K562 (cell line): ENCODE data around the gene ZBTB9. TPM values are rescaled to one million over a fixed set of nuclear protein-coding genes. Genes with fewer than 3 reads are reported as not detected.

Source experiments
- ASH1L ChIP-seq: fragments of 450-650 bp; IDR thresholded peaks from 2 replicates; pipeline ENCODE4 v1.6.1; 2018; ENCODE audit warnings: borderline replicate concordance, mild to moderate bottlenecking, low read depth; ENCODE audit not compliant: partially characterized antibody
- BHLHE40 ChIP-seq: IDR thresholded peaks from 2 replicates; pipeline ENCODE4 v1.6.1; 2011; ENCODE audit warnings: low read length, improper control_type of control experiment
- CEBPG ChIP-seq, 3 experiments: fragments of 200-800 bp in 1 of 3; sonication (Bioruptor generic) in 1 of 3; sonication (generic) in 1 of 3; formaldehyde crosslinking in 1 of 3; IDR thresholded peaks in 2 of 3; conservative IDR thresholded peaks in 1 of 3; 2 replicates each; pipeline versions ENCODE4 v1.6.1 to v1.8.0; 2016 to 2022; ENCODE audit warnings: missing compliant biosample characterization in 2 of 3, missing genetic modification characterization in 2 of 3, mild to moderate bottlenecking in 1 of 3, missing genetic modification reagents in 1 of 3
- CHCHD3 ChIP-seq: fragments of 250-450 bp; sonication (Bioruptor Pico); IDR thresholded peaks from 2 replicates; pipeline ENCODE4 v2.1.2; 2022; ENCODE audit warnings: mild to moderate bottlenecking
- CREM ChIP-seq: IDR thresholded peaks from 2 replicates; pipeline ENCODE4 v1.6.1; 2014; ENCODE audit warnings: antibody characterized with exemption, low read depth
- FOXK1 ChIP-seq: sonication (generic); formaldehyde crosslinking; IDR thresholded peaks from 2 replicates; pipeline ENCODE4 v1.8.0; 2022; ENCODE audit warnings: missing genetic modification reagents, mild to moderate bottlenecking, borderline replicate concordance
- HDAC1 ChIP-seq, 2 experiments: fragments of 450-650 bp; IDR thresholded peaks; 2 replicates each; pipeline ENCODE4 v1.6.1; 2016 to 2017; ENCODE audit warnings: inconsistent platforms in 1 of 2, mild to moderate bottlenecking in 1 of 2, moderate library complexity in 1 of 2
- MCM7 ChIP-seq, 2 experiments: fragments of 450-650 bp; IDR thresholded peaks; 2 replicates each; pipeline ENCODE4 v1.6.1; 2016 to 2018
- POLR2A ChIP-seq: fragments of 450-650 bp; conservative IDR thresholded peaks from 2 replicates; pipeline ENCODE4 v1.6.1; 2016
- POLR2AphosphoS5 ChIP-seq: IDR thresholded peaks from 2 replicates; pipeline ENCODE4 v1.6.1; 2011; ENCODE audit warnings: mild to moderate bottlenecking, low read depth, low read length, moderate library complexity; ENCODE audit not compliant: control insufficient read depth, insufficient read depth
- PPARD ChIP-seq: fragments of 250-450 bp; sonication (Bioruptor Pico); IDR thresholded peaks from 2 replicates; pipeline ENCODE4 v1.8.0; 2022; ENCODE audit warnings: inconsistent platforms, mild to moderate bottlenecking, moderate library complexity
- RBM15 ChIP-seq: fragments of 200-400 bp; formaldehyde crosslinking; IDR thresholded peaks from 2 replicates; pipeline ENCODE4 v1.6.1; 2018; ENCODE audit warnings: mild to moderate bottlenecking, low read length, moderate library complexity; ENCODE audit not compliant: insufficient read depth
- SMARCC2 ChIP-seq: fragments of 450-650 bp; IDR thresholded peaks from 2 replicates; pipeline ENCODE4 v1.6.1; 2017; ENCODE audit warnings: antibody characterized with exemption, moderate library complexity, mild to moderate bottlenecking, low read depth
- SNIP1 ChIP-seq: fragments of 450-650 bp; IDR thresholded peaks from 2 replicates; pipeline ENCODE4 v1.7.1; 2017; ENCODE audit warnings: low read depth, mild to moderate bottlenecking
- SP2 ChIP-seq: IDR thresholded peaks from 2 replicates; pipeline ENCODE4 v1.6.1; 2011; ENCODE audit warnings: mild to moderate bottlenecking, low read depth, low read length, moderate library complexity; ENCODE audit not compliant: poor library complexity, severe bottlenecking; ENCODE audit errors: extremely low read depth
- ZNF408 ChIP-seq: fragments of 250-450 bp; sonication (Bioruptor Pico); IDR thresholded peaks from 2 replicates; pipeline ENCODE4 v1.4.0; 2020; ENCODE audit warnings: low read depth, mild to moderate bottlenecking, moderate library complexity
- ZNF76 ChIP-seq: fragments of 250-450 bp; sonication (Bioruptor Pico); IDR thresholded peaks from 2 replicates; pipeline ENCODE4 v1.4.0; 2020; ENCODE audit warnings: mild to moderate bottlenecking, moderate library complexity, borderline replicate concordance
- polyA plus RNA-seq, 8 experiments: library from polyadenylated mRNA; depleted of rRNA in 4 of 8; stranded (reverse) in 5 of 8; unstranded in 3 of 8; fragments of >200 nt; fragmentation: Nextera tagmentation in 2 of 8; fragmentation: Illumina TruSeq in 1 of 8; extraction: Ambion mirVana in 2 of 8; extraction: Trizol in 1 of 8; gene quantifications; 2 replicates each; pipeline versions ENCODE4 v1.2.1 to v1.2.3, GENCODE V29; 2011 to 2014; ENCODE audit warnings: inconsistent platforms in 1 of 8, missing spikeins in 1 of 8
- total RNA-seq, 7 experiments: library from RNA; depleted of rRNA in 6 of 7; stranded (reverse); fragments of >200 nt in 6 of 7; fragmentation: Illumina TruSeq in 2 of 7; extraction: Trizol in 2 of 7; gene quantifications; 2 replicates each; pipeline versions ENCODE4 v1.2.1 to v1.2.3, GENCODE V29; 2011 to 2021; ENCODE audit warnings: low replicate concordance in 1 of 7
- TF ChIP-seq, protein P1 (sequence below): fragments of 250-450 bp; sonication (Bioruptor Pico); IDR thresholded peaks from 2 replicates; pipeline ENCODE4 v1.5.0; 2021
- TF ChIP-seq, protein P2 (sequence below): fragments of 250-450 bp; sonication (Bioruptor Pico); IDR thresholded peaks from 2 replicates; pipeline ENCODE4 v1.6.1; 2021; ENCODE audit warnings: mild to moderate bottlenecking
- TF ChIP-seq, protein P3 (sequence below), 2 experiments: fragments of 450-650 bp in 1 of 2; sonication (generic) in 1 of 2; formaldehyde crosslinking in 1 of 2; IDR thresholded peaks in 1 of 2; conservative IDR thresholded peaks in 1 of 2; 2 replicates each; pipeline versions ENCODE4 v1.6.1 to v1.8.1; 2016 to 2023; ENCODE audit warnings: mild to moderate bottlenecking in 2 of 2, moderate library complexity in 2 of 2, inconsistent platforms in 1 of 2, missing genetic modification reagents in 1 of 2
- TF ChIP-seq, protein P4 (sequence below), 2 experiments: IDR thresholded peaks in 1 of 2; conservative IDR thresholded peaks in 1 of 2; 2 replicates each; pipeline ENCODE4 v1.6.1; 2016; ENCODE audit warnings: low read depth in 2 of 2, mild to moderate bottlenecking in 1 of 2, missing compliant biosample characterization in 1 of 2, missing genetic modification characterization in 1 of 2, moderate library complexity in 1 of 2

ZBTB9 gene
- total and polyA plus RNA-seq, 9 of the 15 experiments (the other 6 are each of a cell fraction or from before 2014, with no cell fraction given): 1.9 to 19.5 (median 10.4) TPM

DNA sequence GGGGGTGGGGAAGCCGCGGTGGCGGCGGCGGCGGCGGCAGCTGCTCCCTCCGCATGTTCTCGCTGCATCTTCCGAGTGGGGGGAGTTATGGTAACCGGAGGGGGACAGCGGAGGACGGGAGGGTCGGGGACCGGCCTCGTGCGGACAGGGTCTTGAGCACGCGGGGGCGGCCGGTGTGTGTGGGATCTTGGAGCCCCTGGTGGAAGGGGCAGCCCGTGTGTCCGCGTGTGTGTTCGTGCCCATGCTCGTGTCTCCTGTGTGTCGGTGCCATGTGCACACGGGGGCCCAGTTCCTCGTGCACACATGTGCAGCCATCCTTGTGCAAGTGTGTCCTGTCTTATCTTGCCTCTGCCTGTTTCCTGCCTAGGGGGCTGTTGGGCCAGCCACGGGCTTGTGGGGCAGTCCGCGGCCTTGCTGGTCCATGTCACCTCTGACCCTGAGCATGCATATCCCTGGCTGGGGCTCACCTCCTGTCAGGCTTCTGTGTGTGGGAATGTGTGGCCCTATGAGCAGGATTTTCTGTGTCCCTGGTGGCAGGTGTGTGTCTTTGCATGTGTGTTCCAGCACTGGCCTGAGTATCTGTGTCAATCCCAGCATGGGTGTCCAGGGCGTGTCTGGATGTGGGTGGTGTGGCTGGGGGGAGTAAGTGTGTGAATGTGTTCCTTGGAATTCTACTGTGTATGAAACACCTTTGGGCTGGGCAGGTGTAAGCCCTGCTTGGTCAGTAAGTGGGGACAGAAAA is 26.0 kb upstream of the ZBTB9 start (continued):
- TF ChIP-seq CREM (peak; percentile 35; the same call in 1 of the 2 replicates), ZNF76 (peak; percentile 65; the same call in 1 of the 2 replicates), POLR2AphosphoS5 (no peak; the same call in 1 of the 2 replicates), RBM15 (no peak), BHLHE40 (peak; percentile 74), PPARD (CRISPR knock-in tag) (no peak), MCM7 (IDR thresholded peaks at IDR 0.05) (no peak), SP2 (no peak), ZNF408 (no peak), CEBPG (CRISPR knock-in tag; IDR thresholded peaks at IDR 0.05) (peak; percentile 81), CEBPG (tag; conservative IDR thresholded peaks at IDR 0.05 in 1 of 2, IDR thresholded peaks at IDR 0.05 in 1 of 2) (no peak), POLR2A (no peak; the same call in none of the 2 replicates), SNIP1 (no peak), HDAC1 (IDR thresholded peaks at IDR 0.05) (peak in 1 of 2 experiments; percentile 89; a peak in 2 of 4 replicates), SMARCC2 (no peak), FOXK1 (CRISPR knock-in tag) (peak; percentile 98), ASH1L (peak; percentile 55), CHCHD3 (CRISPR knock-in tag) (peak; percentile 4; the same call in 1 of the 2 replicates)
- TF ChIP-seq, protein P1, sequence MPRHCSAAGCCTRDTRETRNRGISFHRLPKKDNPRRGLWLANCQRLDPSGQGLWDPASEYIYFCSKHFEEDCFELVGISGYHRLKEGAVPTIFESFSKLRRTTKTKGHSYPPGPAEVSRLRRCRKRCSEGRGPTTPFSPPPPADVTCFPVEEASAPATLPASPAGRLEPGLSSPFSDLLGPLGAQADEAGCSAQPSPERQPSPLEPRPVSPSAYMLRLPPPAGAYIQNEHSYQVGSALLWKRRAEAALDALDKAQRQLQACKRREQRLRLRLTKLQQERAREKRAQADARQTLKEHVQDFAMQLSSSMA (CRISPR knock-in tag): no peak
- TF ChIP-seq, protein P2, sequence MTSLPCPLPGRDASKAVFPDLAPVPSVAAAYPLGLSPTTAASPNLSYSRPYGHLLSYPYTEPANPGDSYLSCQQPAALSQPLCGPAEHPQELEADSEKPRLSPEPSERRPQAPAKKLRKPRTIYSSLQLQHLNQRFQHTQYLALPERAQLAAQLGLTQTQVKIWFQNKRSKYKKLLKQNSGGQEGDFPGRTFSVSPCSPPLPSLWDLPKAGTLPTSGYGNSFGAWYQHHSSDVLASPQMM (CRISPR knock-in tag): no peak
- TF ChIP-seq, protein P3, sequence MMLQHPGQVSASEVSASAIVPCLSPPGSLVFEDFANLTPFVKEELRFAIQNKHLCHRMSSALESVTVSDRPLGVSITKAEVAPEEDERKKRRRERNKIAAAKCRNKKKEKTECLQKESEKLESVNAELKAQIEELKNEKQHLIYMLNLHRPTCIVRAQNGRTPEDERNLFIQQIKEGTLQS (IDR thresholded peaks at IDR 0.05): no peak
- TF ChIP-seq, protein P3 (CRISPR knock-in tag; conservative IDR thresholded peaks at IDR 0.05): peak; percentile 81; the same call in 1 of the 2 replicates
- TF ChIP-seq, protein P4, sequence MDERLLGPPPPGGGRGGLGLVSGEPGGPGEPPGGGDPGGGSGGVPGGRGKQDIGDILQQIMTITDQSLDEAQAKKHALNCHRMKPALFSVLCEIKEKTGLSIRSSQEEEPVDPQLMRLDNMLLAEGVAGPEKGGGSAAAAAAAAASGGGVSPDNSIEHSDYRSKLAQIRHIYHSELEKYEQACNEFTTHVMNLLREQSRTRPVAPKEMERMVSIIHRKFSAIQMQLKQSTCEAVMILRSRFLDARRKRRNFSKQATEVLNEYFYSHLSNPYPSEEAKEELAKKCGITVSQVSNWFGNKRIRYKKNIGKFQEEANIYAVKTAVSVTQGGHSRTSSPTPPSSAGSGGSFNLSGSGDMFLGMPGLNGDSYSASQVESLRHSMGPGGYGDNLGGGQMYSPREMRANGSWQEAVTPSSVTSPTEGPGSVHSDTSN (CRISPR knock-in tag; IDR thresholded peaks at IDR 0.05; ENCODE audit: low read depth): no peak
- TF ChIP-seq, protein P4 (tag; conservative IDR thresholded peaks at IDR 0.05; ENCODE audit: low read depth): no peak
